ENCODE results near the gene KCNMA1.
A peak's percentile ranks its signal among the peaks of the same experiment; 100 is the strongest.

The KCNMA1 gene

GRCh38 chr10:77338143-77338542 lies 299.5 kb downstream of the KCNMA1 start:
- no peak for DNase-seq (ENCODE audit: low read depth in 2 of 2)

GRCh38 chr10:77334501-77334900 lies 303.1 kb downstream of the KCNMA1 start:
- DNase-seq (ENCODE audit: low read depth in 2 of 2): no peak

GRCh38 chr10:77333610-77334340 lies 303.8 kb downstream of the KCNMA1 start:
- no peak for DNase-seq (ENCODE audit: low read depth in 2 of 2)

- no peak for DNase-seq (ENCODE audit: low read depth in 2 of 2)
Observed at GRCh38 chr10:77332256-77332655, 305.4 kb downstream of the KCNMA1 start.

GRCh38 chr10:77328272-77328816 lies 309.3 kb downstream of the KCNMA1 start:
- DNase-seq (ENCODE audit: low read depth in 2 of 2): peak in 1 of 2 donors; percentile 1

- DNase-seq (ENCODE audit: low read depth in 2 of 2): no peak
Observed at GRCh38 chr10:77325233-77325537, 312.4 kb downstream of the KCNMA1 start.

GRCh38 chr10:77321838-77322237 lies 315.8 kb downstream of the KCNMA1 start:
- no peak for DNase-seq (ENCODE audit: low read depth in 2 of 2)

GRCh38 chr10:77320971-77321471 lies 316.6 kb downstream of the KCNMA1 start:
- DNase-seq (ENCODE audit: low read depth in 2 of 2): no peak

GRCh38 chr10:77319557-77319956 lies 318.1 kb downstream of the KCNMA1 start:
- DNase-seq (ENCODE audit: low read depth in 2 of 2): no peak

GRCh38 chr10:77318739-77319138 lies 318.9 kb downstream of the KCNMA1 start:
- no peak for DNase-seq (ENCODE audit: low read depth in 2 of 2)

GRCh38 chr10:77317221-77317620 lies 320.4 kb downstream of the KCNMA1 start:
- DNase-seq (ENCODE audit: low read depth in 2 of 2): no peak

- DNase-seq (ENCODE audit: low read depth in 2 of 2): no peak
Observed at GRCh38 chr10:77315496-77316129, 322.0 kb downstream of the KCNMA1 start.

GRCh38 chr10:77313066-77313750 lies 324.4 kb downstream of the KCNMA1 start:
- no peak for DNase-seq (ENCODE audit: low read depth in 2 of 2)

- DNase-seq (ENCODE audit: low read depth in 2 of 2): no peak
Observed at GRCh38 chr10:77311186-77311585, 326.4 kb downstream of the KCNMA1 start.

GRCh38 chr10:77310288-77310840 lies 327.2 kb downstream of the KCNMA1 start:
- DNase-seq (ENCODE audit: low read depth in 2 of 2): no peak

GRCh38 chr10:77309509-77309908 lies 328.1 kb downstream of the KCNMA1 start:
- no peak for DNase-seq (ENCODE audit: low read depth in 2 of 2)

- DNase-seq (ENCODE audit: low read depth in 2 of 2): no peak
Observed at GRCh38 chr10:77309092-77309491, 328.5 kb downstream of the KCNMA1 start.

GRCh38 chr10:77308084-77308732 lies 329.4 kb downstream of the KCNMA1 start:
- DNase-seq (ENCODE audit: low read depth in 2 of 2): no peak

GRCh38 chr10:77306666-77307065 lies 330.9 kb downstream of the KCNMA1 start:
- DNase-seq (ENCODE audit: low read depth in 2 of 2): no peak

GRCh38 chr10:77305650-77306632 lies 331.7 kb downstream of the KCNMA1 start:
- no peak for DNase-seq (ENCODE audit: low read depth in 2 of 2)

- DNase-seq (ENCODE audit: low read depth in 2 of 2): no peak
Observed at GRCh38 chr10:77304192-77304591, 333.4 kb downstream of the KCNMA1 start.

Data from stimulated activated CD8-positive, alpha-beta memory T cell treated with anti-CD3 and anti-CD28 coated beads, Interleukin-2, amount 100 ng/mL, for 48 hours (primary cell).